ENCODE results near the gene CACNA1C.

GRCh38 chr12:2479851-2480535 lies 427.2 kb downstream of the CACNA1C start:
- TF ChIP-seq CTCF (IDR thresholded peaks at IDR 0.05) (no peak), EP300 (IDR thresholded peaks at IDR 0.05) (no peak)

All from upper lobe of left lung (tissue), 4 donors.